Adipose tissue (tissue), 3 donors: Measurements from ENCODE around the gene MAPK10. TPM values are rescaled to one million over a fixed set of nuclear protein-coding genes. Genes with fewer than 3 reads are reported as not detected.
"Not testable (repeated sequence)": the region's sequence is repeated elsewhere in the genome, so short reads cannot be mapped to it uniquely, and the experiment has no call there.

Experiments
- H3K27ac ChIP-seq: one replicate; pipeline ENCODE4 v1.5.1; 2013; ENCODE audit warnings: low read depth, low read length
- WGBS, 3 donors: extraction: QIAGEN DNeasy Blood & Tissue Kit; methylation state at CpG; one replicate each; pipeline ENCODE4 v1.1.7; 2013; 5-methylcytosine and 5-hydroxymethylcytosine counted together
- polyA plus RNA-seq, 3 donors: library from polyadenylated mRNA; stranded (reverse); fragments of 200-250 nt; gene quantifications; one replicate each; pipeline ENCODE4 v1.2.3, GENCODE V29; 2013
- donor health status: healthy with polysubstance abuse.
- donor health status: Bipolar disorder and iron deficiency.
- donor health status: healthy.

Gene MAPK10
- polyA plus RNA-seq, 3 donors, result 3.8 to 37.8 (median 34.9) TPM

DNA sequence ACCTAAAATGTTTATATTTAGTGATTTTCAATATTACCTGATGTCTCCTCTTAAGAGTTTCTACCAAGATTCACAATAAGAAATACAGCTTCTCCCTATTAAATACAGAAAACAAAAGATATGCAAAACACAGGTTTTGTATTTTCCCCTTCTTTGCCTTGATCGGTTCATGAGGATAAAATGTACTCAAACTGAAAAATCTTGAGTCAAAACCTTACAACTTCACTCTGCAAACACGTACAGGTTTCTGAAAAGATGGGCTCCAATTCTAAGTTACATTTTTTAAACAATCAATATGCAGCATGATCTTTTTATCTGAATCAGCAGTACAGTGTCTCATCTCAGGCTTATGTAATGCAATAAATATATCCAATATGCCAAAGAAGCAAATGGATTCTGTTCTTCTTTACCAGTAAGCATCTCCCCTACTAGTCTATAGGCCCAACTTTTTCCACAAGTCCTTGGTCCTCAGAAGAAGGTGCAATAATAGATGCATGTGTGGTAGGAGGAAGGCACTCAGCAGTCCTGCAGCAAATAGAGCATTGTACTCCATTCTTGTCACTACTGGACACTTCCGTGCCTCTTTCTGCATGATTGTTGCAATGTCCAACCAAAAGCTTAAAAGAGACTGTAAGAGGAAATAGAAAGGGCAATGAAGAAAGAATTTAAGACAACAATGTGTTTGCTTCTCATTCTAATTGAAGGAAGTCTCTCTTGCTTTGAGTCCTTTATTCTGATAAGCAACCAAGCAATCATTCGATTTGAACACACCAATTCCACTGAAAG, 3.2 kb downstream of the MAPK10 start:
- H3K27ac ChIP-seq, result no peak overlapping the region
- 80 to 85% (median 83%) methylated on average over 4 of the region's 4 CpGs for WGBS, 3 donors

GRCh38 chr4:86354390-86354789, 5.5 kb downstream of the MAPK10 start:
- H3K27ac ChIP-seq, result no peak overlapping the region
- 81 to 86% (median 84%) methylated on average over 2 of the region's 2 CpGs for WGBS, 3 donors

DNA sequence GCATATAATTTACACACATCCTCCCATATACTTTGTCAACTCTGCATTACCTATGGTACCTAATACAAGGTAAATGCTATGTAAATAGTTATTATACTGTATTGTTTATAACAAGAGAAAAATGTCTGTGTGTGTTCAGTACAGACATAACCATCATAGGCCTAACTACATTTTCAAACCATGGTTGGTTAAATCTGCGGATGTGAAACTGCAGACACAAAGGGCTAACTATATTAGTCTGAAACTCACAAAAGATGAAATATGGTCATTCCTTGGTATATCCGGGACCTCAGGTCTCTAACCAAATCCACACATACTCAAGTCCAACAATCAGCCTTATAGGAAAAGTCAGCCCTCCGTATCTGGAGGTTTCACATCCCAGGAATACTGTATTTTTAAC, 13.5 kb downstream of the MAPK10 start:
- WGBS, 3 donors, result 93 to 96% (median 94%) methylated on average over 3 of the region's 3 CpGs
- H3K27ac ChIP-seq, result no peak overlapping the region

DNA sequence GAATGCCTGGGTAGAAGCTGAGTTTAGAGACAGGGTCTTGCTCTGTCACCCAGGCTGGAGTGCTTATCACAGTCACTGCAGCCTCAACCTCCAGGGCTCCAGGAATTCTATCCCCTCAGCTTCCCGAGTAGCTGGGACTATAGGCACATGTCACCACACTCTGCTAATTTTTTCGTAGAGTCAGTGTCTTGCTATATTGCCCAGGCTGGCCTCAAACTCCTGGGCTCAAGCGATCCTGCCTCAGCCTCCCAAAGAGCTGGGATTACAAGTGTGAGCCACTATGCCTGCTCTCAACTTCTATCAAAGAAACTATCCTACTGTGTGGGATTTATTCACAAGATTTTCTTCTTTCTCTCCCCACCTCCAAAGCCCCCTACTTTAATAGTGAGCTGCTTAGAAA, 15.7 kb downstream of the MAPK10 start:
- H3K27ac ChIP-seq, result no peak overlapping the region
- 84 to 89% (median 87%) methylated on average over 3 of the region's 3 CpGs for WGBS, 3 donors

- WGBS, 3 donors, result 56 to 70% (median 63%) methylated on average over 2 of the region's 2 CpGs
- H3K27ac ChIP-seq, result no peak overlapping the region
Observed at GRCh38 chr4:86338989-86339388, 20.9 kb downstream of the MAPK10 start.

GRCh38 chr4:86338521-86338920, 21.3 kb downstream of the MAPK10 start:
- WGBS, 3 donors, result 32 to 61% (median 40%) methylated on average over 3 of the region's 3 CpGs
- H3K27ac ChIP-seq, result no peak overlapping the region

- no peak overlapping the region for H3K27ac ChIP-seq
- WGBS, 3 donors, result 44 to 56% (median 50%) methylated on average over 2 of the region's 2 CpGs
Observed at GRCh38 chr4:86334020-86334750, 25.7 kb downstream of the MAPK10 start.

- WGBS, 3 donors, result 0 to 96% (median 0%) methylated on average over 1 of the region's 1 CpG
- no peak overlapping the region for H3K27ac ChIP-seq
Observed at GRCh38 chr4:86333236-86333635, 26.6 kb downstream of the MAPK10 start.

DNA sequence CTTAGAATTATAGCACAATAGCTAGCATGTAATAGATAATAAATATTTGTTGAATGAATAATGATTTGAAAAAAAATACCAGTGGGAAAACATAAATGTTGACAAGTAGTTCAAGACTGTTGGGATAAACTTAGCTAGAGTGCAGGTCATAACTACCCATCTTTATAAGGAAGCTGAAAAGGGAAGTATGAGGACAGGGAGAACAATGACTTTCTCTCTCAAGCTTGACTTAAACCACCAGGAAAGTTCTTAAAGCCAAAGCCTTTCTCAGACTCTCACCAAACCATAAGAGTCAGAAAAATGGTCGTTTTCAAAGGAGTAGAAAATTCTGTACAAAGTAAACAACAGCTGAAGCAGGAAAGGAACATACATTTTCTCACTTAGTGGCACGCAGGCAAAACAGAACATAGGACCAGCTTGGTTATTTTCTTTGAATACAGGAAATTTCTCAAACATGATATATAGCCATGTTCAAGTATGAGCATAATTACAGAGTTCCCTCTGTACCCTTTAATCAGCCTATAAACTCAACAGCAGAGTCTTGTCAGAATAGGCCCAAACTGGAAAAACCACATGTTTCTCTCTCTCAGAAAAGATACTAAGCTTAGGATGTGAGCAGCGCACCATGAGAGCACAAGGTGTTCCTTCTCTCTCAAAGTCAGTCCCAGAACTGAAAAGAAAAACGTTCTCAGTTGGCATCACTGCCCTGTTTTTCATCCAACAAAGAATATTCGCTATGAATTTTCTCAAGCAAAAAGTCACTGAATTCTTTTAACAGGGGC, 28.7 kb downstream of the MAPK10 start:
- WGBS, 3 donors, result 42 to 48% (median 45%) methylated on average over 5 of the region's 5 CpGs
- no peak overlapping the region for H3K27ac ChIP-seq

GRCh38 chr4:86330411-86330810, 29.4 kb downstream of the MAPK10 start:
- not testable (repeated sequence) for H3K27ac ChIP-seq
- 64 to 74% (median 66%) methylated on average over 5 of the region's 5 CpGs for WGBS, 3 donors

GRCh38 chr4:86329431-86329830, 30.4 kb downstream of the MAPK10 start:
- H3K27ac ChIP-seq, result no peak overlapping the region
- WGBS, 3 donors, result 74 to 86% (median 82%) methylated on average over 3 of the region's 3 CpGs

- no peak overlapping the region for H3K27ac ChIP-seq
Observed at GRCh38 chr4:86326400-86326799, 33.5 kb downstream of the MAPK10 start.

- no peak overlapping the region for H3K27ac ChIP-seq
Observed at GRCh38 chr4:86319390-86319789, 40.5 kb downstream of the MAPK10 start.

DNA sequence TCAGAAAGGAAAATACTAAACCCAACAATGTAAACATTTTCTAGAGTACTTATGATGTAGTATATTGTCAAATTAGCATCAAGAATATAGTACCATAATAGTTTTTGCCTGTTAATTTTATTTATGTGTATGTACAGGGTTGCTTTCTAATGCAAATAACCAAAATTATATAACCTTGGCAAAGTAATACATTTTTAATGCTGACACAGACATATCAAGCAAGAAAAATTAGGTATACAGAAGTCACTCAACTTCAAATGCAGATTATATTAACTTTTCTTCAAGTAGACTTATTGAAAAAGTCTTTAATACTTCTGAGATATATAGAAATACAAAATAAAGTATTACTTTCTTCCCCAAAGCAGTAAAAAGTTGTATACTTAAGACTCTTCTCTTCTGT, 44.3 kb downstream of the MAPK10 start:
- H3K27ac ChIP-seq, result no peak overlapping the region

- 45 to 63% (median 52%) methylated on average over 1 of the region's 1 CpG for WGBS, 3 donors
- H3K27ac ChIP-seq, result no peak overlapping the region
Observed at GRCh38 chr4:86313656-86314055, 46.2 kb downstream of the MAPK10 start.

- H3K27ac ChIP-seq, result no peak overlapping the region
Observed at GRCh38 chr4:86307432-86307831, 52.4 kb downstream of the MAPK10 start.

GRCh38 chr4:86306816-86307215, 53.0 kb downstream of the MAPK10 start:
- H3K27ac ChIP-seq, result no peak overlapping the region
- WGBS, 3 donors, result 55 to 63% (median 58%) methylated on average over 3 of the region's 3 CpGs

GRCh38 chr4:86302830-86303229, 57.0 kb downstream of the MAPK10 start:
- H3K27ac ChIP-seq, result no peak overlapping the region
- WGBS, 3 donors, result 68 to 88% (median 79%) methylated on average over 2 of the region's 2 CpGs

GRCh38 chr4:86302251-86302650, 57.6 kb downstream of the MAPK10 start:
- H3K27ac ChIP-seq, result no peak overlapping the region
- 47 to 50% (median 48%) methylated on average over 4 of the region's 4 CpGs for WGBS, 3 donors
